GM18520 (cell line): ENCODE measurements around the gene KDM6A.
"Not testable (repeated sequence)": the region's sequence is repeated elsewhere in the genome, so short reads cannot be mapped to it uniquely, and the experiment has no call there.

Experiments
- ATAC-seq: cut with Tn5 transposase; IDR thresholded peaks from one replicate; pipeline ENCODE4 v1.9.1; 2021; ENCODE audit not compliant: unreplicated experiment

Gene KDM6A

GRCh38 chrX:44918722-44919121, 45.7 kb downstream of the KDM6A start:
- no peak for ATAC-seq

- no peak for ATAC-seq
Measured at GRCh38 chrX:44922980-44923379, 50.0 kb downstream of the KDM6A start.

GRCh38 chrX:44927398-44927797, 54.4 kb downstream of the KDM6A start:
- no peak for ATAC-seq

GRCh38 chrX:44931441-44931973, 58.5 kb downstream of the KDM6A start:
- ATAC-seq, result no peak

- no peak for ATAC-seq
Measured at GRCh38 chrX:44935172-44935571, 62.2 kb downstream of the KDM6A start.

GRCh38 chrX:44935640-44936039, 62.7 kb downstream of the KDM6A start:
- no peak for ATAC-seq

- no peak for ATAC-seq
Measured at GRCh38 chrX:44937606-44938005, 64.6 kb downstream of the KDM6A start.

- ATAC-seq, result no peak
Measured at GRCh38 chrX:44938111-44938510, 65.1 kb downstream of the KDM6A start.

- not testable (repeated sequence) for ATAC-seq
Measured at GRCh38 chrX:44940541-44940940, 67.6 kb downstream of the KDM6A start.

- ATAC-seq, result no peak
Measured at GRCh38 chrX:44943007-44943406, 70.0 kb downstream of the KDM6A start.

- no peak for ATAC-seq
Measured at GRCh38 chrX:44944894-44945293, 71.9 kb downstream of the KDM6A start.

GRCh38 chrX:44945736-44946135, 72.7 kb downstream of the KDM6A start:
- no peak for ATAC-seq

GRCh38 chrX:44946771-44947170, 73.8 kb downstream of the KDM6A start:
- ATAC-seq, result no peak

- ATAC-seq, result no peak
Measured at GRCh38 chrX:44947995-44948394, 75.0 kb downstream of the KDM6A start.

- ATAC-seq, result no peak
Measured at GRCh38 chrX:44948406-44948805, 75.4 kb downstream of the KDM6A start.

GRCh38 chrX:44949125-44949524, 76.1 kb downstream of the KDM6A start:
- ATAC-seq, result no peak

- not testable (repeated sequence) for ATAC-seq
Measured at GRCh38 chrX:44950471-44951366, 77.7 kb downstream of the KDM6A start.

- no peak for ATAC-seq
Measured at GRCh38 chrX:44951572-44952067, 78.6 kb downstream of the KDM6A start.

- no peak for ATAC-seq
Measured at GRCh38 chrX:44952329-44953027, 79.5 kb downstream of the KDM6A start.

- no peak for ATAC-seq
Measured at GRCh38 chrX:44953734-44954502, 80.9 kb downstream of the KDM6A start.

GRCh38 chrX:44954562-44954961, 81.6 kb downstream of the KDM6A start:
- no peak for ATAC-seq
